ENCODE results near the gene ZNF33B. TPM values are rescaled to one million over a fixed set of nuclear protein-coding genes. Genes with fewer than 3 reads are reported as not detected.

Gene ZNF33B
- total RNA-seq, 1 experiment from 2014 or later: 11.4 TPM

Small RNA genes lying within 50 kb of the gene (small RNA-seq; reads per million reads assigned to genes)
- 0 reads per million in 2 experiments for gene AL022345.1
- gene AL022345.2: 0 reads per million in 2 experiments
- 0 reads per million in 2 experiments for gene AL022345.3
- 0 reads per million in 2 experiments for gene FXYD6P1
- gene RNU6-1170P: 0 reads per million in 2 experiments

Other genes starting within 250 kb of the ZNF33B start
- 22.3 and 27.8 TPM in 2 replicates for gene BMS1, start 144.2 kb upstream of the ZNF33B start, total RNA-seq (2014; rRNA removed; shearing (Covaris generic))